NCI-H345 (cell line): ENCODE data around the gene RNF217.
A peak's percentile ranks its signal among the peaks of the same experiment; 100 is the strongest.
"Not testable (repeated sequence)": the region's sequence is repeated elsewhere in the genome, so short reads cannot be mapped to it uniquely, and the experiment has no call there.

Experiments
- DNase-seq: peaks from one replicate; lab custom pipeline; 2025; lab: John Stamatoyannopoulos, UW

The RNF217 gene

GRCh38 chr6:125101128-125101527, 138.9 kb downstream of the RNF217 start:
- no peak for DNase-seq

- no peak for DNase-seq
These were observed 139.4 kb downstream of the RNF217 start for GRCh38 chr6:125101631-125102030.

- DNase-seq, result no peak
These were observed 140.2 kb downstream of the RNF217 start for GRCh38 chr6:125102411-125102810.

DNA sequence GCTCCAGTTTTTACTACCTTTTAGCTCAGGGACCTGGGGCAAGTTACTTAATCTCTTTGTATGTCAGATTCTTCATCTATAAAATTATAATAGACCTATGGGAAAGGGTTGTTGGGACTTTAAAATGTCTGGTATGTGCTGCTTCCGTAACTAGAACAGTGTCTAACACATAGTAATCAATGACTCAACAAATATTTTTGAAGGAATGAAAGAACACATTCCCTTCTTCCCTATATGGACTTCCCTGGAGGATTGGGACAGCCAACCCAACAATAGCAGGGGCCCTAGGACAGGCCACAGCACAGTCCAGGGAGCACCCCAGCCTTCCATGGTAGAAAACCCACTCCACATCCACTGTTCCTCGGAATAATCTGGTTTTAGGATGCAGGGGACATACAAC, 140.7 kb downstream of the RNF217 start:
- DNase-seq, result no peak

DNA sequence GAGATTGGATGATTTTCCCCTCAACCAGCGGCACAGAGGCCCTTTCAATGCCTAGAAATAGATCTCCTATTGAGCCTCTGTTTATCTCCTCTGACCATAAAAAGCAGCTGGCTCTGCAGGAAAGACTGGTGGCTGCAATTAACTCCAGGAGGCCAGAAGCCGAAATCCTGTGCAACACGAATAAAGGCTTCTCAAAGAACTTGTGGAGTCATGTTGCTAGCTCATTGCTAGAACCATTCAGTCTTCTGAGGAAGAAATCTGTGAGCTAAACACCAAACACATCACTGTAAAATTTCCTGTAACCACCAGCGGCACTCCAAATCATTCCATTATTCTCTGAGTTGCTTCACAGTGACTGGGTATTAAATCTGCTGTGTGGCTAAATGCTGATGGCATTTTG, 142.2 kb downstream of the RNF217 start:
- DNase-seq, result peak; percentile 43

- no peak for DNase-seq
These were observed 144.8 kb downstream of the RNF217 start for GRCh38 chr6:125107048-125107447.

DNA sequence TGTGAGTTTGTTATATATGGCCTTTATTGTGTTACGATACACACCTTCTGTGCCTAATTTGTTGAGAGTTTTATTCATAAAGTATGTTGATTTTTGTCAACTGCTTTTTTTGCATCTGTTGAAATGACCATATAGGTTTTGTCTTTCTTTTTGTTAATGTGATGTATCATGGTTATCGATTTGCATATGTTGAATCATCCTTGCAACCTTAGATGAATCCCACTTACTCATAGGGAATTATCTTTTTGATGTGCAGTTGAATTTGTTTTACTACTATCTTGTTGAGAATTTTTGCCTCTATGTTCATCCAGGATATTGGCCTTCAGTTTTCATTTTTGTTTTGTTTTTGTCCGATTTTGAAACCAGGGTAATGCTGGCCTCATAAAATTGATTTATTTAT, 145.7 kb downstream of the RNF217 start:
- no peak for DNase-seq

GRCh38 chr6:125110056-125110455, 147.8 kb downstream of the RNF217 start:
- DNase-seq, result no peak

- DNase-seq, result no peak
These were observed 149.2 kb downstream of the RNF217 start for GRCh38 chr6:125111219-125111983.

GRCh38 chr6:125112934-125113333, 150.7 kb downstream of the RNF217 start:
- DNase-seq, result no peak

- DNase-seq, result peak; percentile 62
These were observed 152.1 kb downstream of the RNF217 start for GRCh38 chr6:125114248-125114858.

GRCh38 chr6:125116170-125116569, 153.9 kb downstream of the RNF217 start:
- DNase-seq, result no peak

DNA sequence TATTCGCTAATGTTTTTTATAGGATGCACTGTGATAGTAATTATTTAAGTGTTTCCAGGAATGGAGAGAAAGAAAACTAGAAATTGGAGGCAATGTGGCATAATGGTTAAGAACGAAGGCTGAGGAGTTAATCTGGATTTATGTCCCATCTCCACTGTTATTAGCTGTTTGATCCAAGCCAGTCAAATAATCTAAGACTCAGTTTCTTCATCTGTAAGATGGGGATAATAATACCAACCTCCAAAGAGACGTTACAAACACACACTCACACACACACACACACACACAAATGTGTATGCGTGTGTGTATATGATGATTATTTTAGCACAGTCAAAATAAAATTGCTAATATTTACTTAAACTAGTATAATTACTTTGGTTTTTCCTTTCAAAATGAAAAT, 154.5 kb downstream of the RNF217 start:
- DNase-seq, result no peak

GRCh38 chr6:125117818-125118217, 155.6 kb downstream of the RNF217 start:
- DNase-seq, result no peak

DNA sequence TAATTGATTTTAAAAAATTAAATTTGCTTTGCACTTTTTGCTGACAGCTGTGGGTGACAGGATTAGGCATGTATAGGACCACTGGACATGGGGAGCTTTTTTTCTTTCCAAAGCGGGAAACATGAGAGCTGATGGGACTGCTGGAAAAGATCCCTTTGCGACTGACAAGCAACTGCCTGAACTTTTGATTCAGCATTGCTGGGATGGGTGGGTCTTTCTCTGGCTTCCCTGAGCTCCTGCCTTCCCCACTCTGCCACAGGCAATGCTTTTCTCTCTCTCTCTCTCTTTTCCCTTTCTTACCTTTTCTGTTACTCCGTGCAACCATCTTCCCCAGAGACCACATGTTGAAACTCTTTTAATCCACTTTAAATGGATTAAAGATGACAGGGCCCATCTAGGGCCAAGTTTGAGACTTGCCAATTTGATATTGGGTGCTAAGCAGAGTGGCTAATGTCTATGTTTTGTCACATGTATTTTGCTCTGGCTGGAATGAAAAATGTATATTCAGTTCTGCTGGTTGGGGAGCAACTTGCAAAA, 157.9 kb downstream of the RNF217 start:
- DNase-seq, result no peak

- no peak for DNase-seq
These were observed 159.7 kb downstream of the RNF217 start for GRCh38 chr6:125121894-125122293.

GRCh38 chr6:125123051-125123450, 160.8 kb downstream of the RNF217 start:
- no peak for DNase-seq

GRCh38 chr6:125123468-125124048, 161.3 kb downstream of the RNF217 start:
- DNase-seq, result no peak

DNA sequence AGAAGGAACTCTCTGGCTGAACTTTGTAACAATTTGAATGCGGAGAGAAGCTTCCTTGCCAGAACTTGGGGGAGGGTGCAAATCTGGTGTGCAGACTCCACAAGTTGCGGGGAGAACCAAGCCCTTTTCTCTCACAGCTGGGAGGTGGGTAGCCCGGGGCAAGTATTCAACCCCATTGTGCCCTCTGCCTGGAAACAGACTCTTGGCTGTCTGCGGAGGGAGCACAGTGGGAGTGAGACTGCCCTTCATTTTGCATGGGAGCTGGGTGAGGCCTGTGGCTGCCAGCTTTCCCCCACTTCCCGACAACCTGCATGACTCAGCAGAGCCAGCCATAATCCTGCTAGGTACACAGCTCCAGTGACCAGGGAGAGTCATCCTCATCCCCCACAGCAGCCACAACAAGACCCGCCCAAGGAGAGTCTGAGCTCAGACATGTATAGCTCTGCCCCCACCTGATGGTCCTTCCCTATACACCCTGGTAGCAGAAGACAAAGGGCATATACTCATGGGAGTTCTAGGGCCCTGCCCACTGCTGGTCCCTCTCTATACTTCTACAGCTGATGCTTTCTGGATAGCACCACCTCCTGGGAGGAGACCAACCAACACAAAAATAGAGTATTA, 161.9 kb downstream of the RNF217 start:
- DNase-seq, result no peak

DNA sequence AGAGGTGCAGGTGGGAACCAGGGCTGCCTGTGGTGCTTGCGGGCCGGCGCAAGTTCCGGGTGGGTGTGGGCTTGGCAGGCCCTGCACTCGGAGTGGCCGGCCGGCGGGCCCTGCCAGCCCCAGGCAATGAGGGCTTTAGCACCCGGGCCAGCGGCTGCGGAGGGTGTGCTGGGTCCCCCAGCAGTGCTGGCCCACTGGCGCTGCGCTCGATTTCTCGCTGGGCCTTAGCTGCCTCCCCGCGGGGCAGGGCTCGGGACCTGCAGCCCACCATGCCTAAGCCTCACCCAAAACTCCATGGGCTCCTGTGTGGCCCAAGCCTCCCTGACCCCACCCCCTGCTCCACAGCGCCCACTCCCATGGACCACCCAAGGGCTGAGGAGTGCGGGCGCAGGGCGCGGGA, 163.6 kb downstream of the RNF217 start:
- DNase-seq, result not testable (repeated sequence)

DNA sequence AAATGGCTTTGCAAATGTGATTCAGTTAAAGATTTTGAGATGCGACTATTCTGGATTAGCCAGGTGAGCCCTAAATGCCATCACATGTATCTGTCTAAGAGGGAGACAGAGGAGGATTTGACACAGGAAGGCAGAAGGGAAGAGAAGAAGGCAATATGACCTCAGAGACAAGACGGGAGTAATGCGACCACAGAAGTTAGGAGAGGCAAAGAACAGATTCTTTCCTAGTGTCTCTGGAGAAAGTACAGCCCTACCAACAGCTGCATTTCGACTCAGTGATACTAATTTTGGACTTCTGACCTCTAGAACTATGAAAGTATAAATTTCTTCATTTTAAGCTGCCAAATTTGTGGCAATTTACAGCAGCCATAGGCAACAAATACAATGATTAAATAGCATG, 167.1 kb downstream of the RNF217 start:
- DNase-seq, result no peak

DNA sequence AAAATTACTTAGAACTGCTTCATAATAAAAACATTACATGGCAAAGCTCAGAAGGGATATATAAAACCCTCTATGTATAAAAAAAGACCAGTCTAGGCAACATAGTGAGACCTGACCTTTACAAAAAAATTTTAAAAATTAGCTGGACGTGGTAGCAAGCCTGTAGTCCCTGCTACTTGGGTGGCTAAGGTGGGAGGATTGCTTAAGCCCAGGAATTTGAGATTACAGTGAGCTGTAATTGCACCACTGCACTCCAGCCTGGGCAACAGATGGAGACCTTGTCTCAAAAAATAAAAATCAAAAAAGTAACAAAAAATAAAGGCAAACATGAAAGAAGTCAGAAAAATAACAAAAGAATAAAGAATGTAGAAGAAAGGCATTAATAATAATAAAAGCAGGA, 169.8 kb downstream of the RNF217 start:
- no peak for DNase-seq

GRCh38 chr6:125136378-125136777, 174.1 kb downstream of the RNF217 start:
- no peak for DNase-seq
